HEK293 (cell line): ENCODE measurements around the gene PRKCA.

ENCODE experiments used
- CTCF ChIA-PET: fragments of 350-600 bp; formaldehyde crosslinking; extraction: SDS; loops from one replicate; lab custom pipeline; 2021; ENCODE audit warnings: antibody characterized with exemption; lab: Yijun Ruan, JAX
- POLR2A ChIA-PET: fragments of 300-600 bp; formaldehyde crosslinking; extraction: SDS; loops from one replicate; lab custom pipeline; 2020; ENCODE audit warnings: antibody characterized with exemption, inconsistent platforms; lab: Yijun Ruan, JAX
- H3K27ac ChIP-seq: fragments of 200-500 bp; sonication (Bioruptor generic); 2 replicates; pipeline ENCODE4 v1.5.1; 2014; ENCODE audit warnings: low read depth, low read length, control low read depth, inconsistent platforms; ENCODE audit errors: extremely low read depth
- H3K36me3 ChIP-seq, 2 experiments: fragments of 200-500 bp in 1 of 2; sonication (Bioruptor generic) in 1 of 2; 1 replicate in 1 of 2; 2 replicates in 1 of 2; pipeline ENCODE4 v1.5.1; 2014 to 2017; ENCODE audit warnings: inconsistent platforms in 2 of 2, low read length in 2 of 2; ENCODE audit not compliant: control insufficient read depth in 2 of 2, insufficient read depth in 1 of 2
- H3K4me1 ChIP-seq: fragments of 200-500 bp; sonication (Bioruptor generic); 2 replicates; pipeline ENCODE4 v1.5.1; 2014; ENCODE audit warnings: mild to moderate bottlenecking, low read length, inconsistent platforms; ENCODE audit not compliant: control insufficient read depth, insufficient read depth
- H3K4me3 ChIP-seq: 2 replicates; pipeline ENCODE4 v1.5.1; 2011; ENCODE audit warnings: low read depth, mild to moderate bottlenecking, control low read depth, low read length, moderate library complexity
- H3K9me3 ChIP-seq: fragments of 200-500 bp; sonication (Bioruptor generic); 2 replicates; pipeline ENCODE4 v1.5.1; 2014; ENCODE audit warnings: low read depth, low read length, inconsistent platforms; ENCODE audit not compliant: control insufficient read depth, insufficient read depth
- PRDM1 ChIP-seq: fragments of 450-650 bp; formaldehyde crosslinking; IDR thresholded peaks from 2 replicates; pipeline ENCODE4; 2016; ENCODE audit warnings: missing biosample characterization, missing genetic modification characterization
- SCRT2 ChIP-seq: fragments of 450-650 bp; formaldehyde crosslinking; IDR thresholded peaks from 2 replicates; pipeline ENCODE4 v1.5.1; 2016; ENCODE audit warnings: missing biosample characterization, missing genetic modification characterization
- TRIM28 ChIP-seq: IDR thresholded peaks from 2 replicates; pipeline ENCODE4 v1.6.1; 2011; ENCODE audit warnings: low read length, control low read depth, borderline replicate concordance
- ZBTB21 ChIP-seq: fragments of 450-650 bp; formaldehyde crosslinking; IDR thresholded peaks from 2 replicates; pipeline ENCODE4 v1.5.1; 2017; ENCODE audit warnings: missing biosample characterization, missing genetic modification characterization
- ZBTB44 ChIP-seq: fragments of 450-650 bp; IDR thresholded peaks from 2 replicates; pipeline ENCODE4 v1.5.1; 2018; ENCODE audit warnings: missing biosample characterization, mild to moderate bottlenecking, missing genetic modification characterization
- ZIC2 ChIP-seq: fragments of 450-650 bp; formaldehyde crosslinking; IDR thresholded peaks from 2 replicates; pipeline ENCODE4 v1.5.1; 2016; ENCODE audit warnings: missing biosample characterization, missing genetic modification characterization
- ZNF138 ChIP-seq: fragments of 450-650 bp; formaldehyde crosslinking; IDR thresholded peaks from 2 replicates; pipeline ENCODE4 v1.5.1; 2016; ENCODE audit warnings: missing biosample characterization, missing genetic modification characterization, borderline replicate concordance
- ZNF16 ChIP-seq: fragments of 450-650 bp; formaldehyde crosslinking; IDR thresholded peaks from 2 replicates; pipeline ENCODE4 v1.5.1; 2016; ENCODE audit warnings: low read depth, missing biosample characterization, missing genetic modification characterization
- ZNF214 ChIP-seq: fragments of 450-650 bp; formaldehyde crosslinking; IDR thresholded peaks from 2 replicates; pipeline ENCODE4 v1.5.1; 2017; ENCODE audit warnings: missing biosample characterization, mild to moderate bottlenecking, missing genetic modification characterization, borderline replicate concordance
- ZNF341 ChIP-seq: fragments of 450-650 bp; formaldehyde crosslinking; IDR thresholded peaks from 2 replicates; pipeline ENCODE4; 2016; ENCODE audit warnings: low read depth, missing biosample characterization, missing genetic modification characterization
- ZNF404 ChIP-seq: fragments of 450-650 bp; formaldehyde crosslinking; IDR thresholded peaks from 2 replicates; pipeline ENCODE4 v1.5.1; 2017; ENCODE audit warnings: missing biosample characterization, missing genetic modification characterization
- ZNF48 ChIP-seq: fragments of 450-650 bp; formaldehyde crosslinking; IDR thresholded peaks from 2 replicates; pipeline ENCODE4 v1.5.1; 2016; ENCODE audit warnings: missing biosample characterization, missing genetic modification characterization
- ZNF518A ChIP-seq: fragments of 450-650 bp; formaldehyde crosslinking; conservative IDR thresholded peaks from 2 replicates; pipeline ENCODE4 v1.5.1; 2016; ENCODE audit warnings: low read depth, missing biosample characterization, missing genetic modification characterization
- ZNF654 ChIP-seq: fragments of 450-650 bp; formaldehyde crosslinking; IDR thresholded peaks from 2 replicates; pipeline ENCODE4 v1.5.1; 2016; ENCODE audit warnings: low read depth, missing biosample characterization, missing genetic modification characterization
- ZNF664 ChIP-seq: fragments of 450-650 bp; formaldehyde crosslinking; IDR thresholded peaks from 2 replicates; pipeline ENCODE4 v1.5.1; 2016; ENCODE audit warnings: missing biosample characterization, missing genetic modification characterization
- ZNF785 ChIP-seq: fragments of 450-650 bp; formaldehyde crosslinking; IDR thresholded peaks from 2 replicates; pipeline ENCODE4 v1.5.1; 2016; ENCODE audit warnings: missing biosample characterization, missing genetic modification characterization
- ZNF830 ChIP-seq: fragments of 450-650 bp; IDR thresholded peaks from 2 replicates; pipeline ENCODE4 v1.5.0; 2018; ENCODE audit warnings: missing biosample characterization, missing genetic modification characterization, low read depth, mild to moderate bottlenecking, moderate library complexity
- ZSCAN18 ChIP-seq: fragments of 450-650 bp; formaldehyde crosslinking; IDR thresholded peaks from 2 replicates; pipeline ENCODE4 v1.5.1; 2016; ENCODE audit warnings: missing biosample characterization, missing genetic modification characterization
- TF ChIP-seq, protein P1 (sequence below): fragments of 450-650 bp; formaldehyde crosslinking; IDR thresholded peaks from 2 replicates; pipeline ENCODE4 v1.5.1; 2016; ENCODE audit warnings: missing biosample characterization, missing genetic modification characterization

PRKCA gene

DNA sequence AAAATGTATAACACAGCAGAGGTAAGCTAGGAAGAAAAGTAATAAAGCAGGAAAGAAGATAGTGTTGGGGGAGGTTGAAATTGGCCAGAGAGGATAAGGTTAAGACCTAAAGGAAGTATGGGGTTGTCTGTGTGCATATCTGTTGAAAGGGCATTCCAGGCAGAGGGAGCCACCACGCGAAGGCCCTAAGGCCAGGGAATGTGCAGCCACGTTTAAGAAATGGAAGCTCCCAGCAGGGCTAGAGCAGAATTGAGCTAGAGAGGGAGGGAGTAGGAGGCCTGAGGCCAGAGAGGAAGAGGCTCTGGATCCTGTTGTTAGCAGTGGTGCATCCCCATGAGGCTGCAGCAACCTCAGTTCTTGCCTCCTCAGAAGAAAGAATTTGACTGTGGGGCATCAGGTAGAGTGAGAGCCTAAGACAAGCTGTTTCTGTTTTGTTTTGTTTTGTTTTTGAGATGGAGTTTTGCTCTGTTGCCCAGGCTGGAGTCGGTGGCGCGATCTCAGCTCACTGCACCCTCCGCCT is 473.5 kb downstream of the PRKCA start:
- peaks cover 0 to 4% of the 10 kb centered on the region in 2 experiments; a peak in 2 of 3 replicates for H3K36me3 ChIP-seq
- H3K4me3 ChIP-seq, result no peak overlapping the region
- POLR2A ChIA-PET, result no interaction called here
- peaks cover 6% of the 10 kb centered on the region; the same call in 1 of the 2 replicates for H3K4me1 ChIP-seq
- H3K27ac ChIP-seq, result no peak overlapping the region
- no peaks in the 10 kb centered on the region for H3K9me3 ChIP-seq
- TF ChIP-seq ZNF341 (tag by site-specific recombination) (no peak), TRIM28 (no peak), ZNF664 (tag by site-specific recombination) (no peak), ZSCAN18 (tag by site-specific recombination) (no peak), ZNF830 (tag by site-specific recombination) (no peak), ZNF138 (no peak), ZNF654 (tag by site-specific recombination) (no peak), PRDM1 (tag by site-specific recombination) (no peak), ZNF214 (tag by site-specific recombination) (no peak), ZBTB44 (no peak), ZIC2 (tag by site-specific recombination) (no peak), ZBTB21 (tag by site-specific recombination) (no peak), ZNF16 (tag by site-specific recombination) (no peak), ZNF48 (tag by site-specific recombination) (no peak), ZNF518A (no peak), ZNF785 (tag by site-specific recombination) (no peak)
- CTCF ChIA-PET, result no interaction called here

DNA sequence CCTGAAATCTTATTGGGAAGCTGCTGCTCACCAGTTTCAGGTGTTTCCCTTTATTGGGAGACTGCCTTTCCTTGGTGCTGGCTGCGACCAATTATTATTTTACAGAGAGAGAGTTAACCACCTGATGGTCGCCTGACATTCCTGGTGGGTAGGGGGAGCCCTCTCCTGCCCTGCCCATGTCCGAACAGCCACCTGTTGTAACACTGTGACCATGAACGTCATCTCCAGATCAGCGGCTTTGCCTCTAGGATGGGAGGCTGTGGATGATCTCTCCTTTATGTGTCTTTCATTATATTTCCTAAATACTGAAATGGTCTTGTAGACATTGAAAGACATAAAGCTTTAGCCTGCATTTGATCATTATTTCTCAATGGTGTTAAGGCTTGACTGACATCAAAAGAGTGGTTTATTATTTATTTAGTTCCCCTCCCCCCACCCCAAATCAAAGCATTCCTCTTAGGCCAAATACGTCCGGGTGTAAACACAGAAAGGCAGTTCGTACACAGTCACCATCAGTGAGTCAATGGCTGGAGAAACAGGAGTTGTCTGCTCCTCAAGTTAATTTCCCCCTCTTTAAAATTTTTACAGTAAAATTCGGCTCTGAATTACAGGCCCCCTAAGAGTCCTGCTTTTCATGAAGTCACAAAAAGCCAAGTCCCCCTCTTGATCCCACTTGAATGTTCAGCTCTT is 474.7 kb downstream of the PRKCA start:
- H3K27ac ChIP-seq, result no peak overlapping the region
- TF ChIP-seq, protein P1, sequence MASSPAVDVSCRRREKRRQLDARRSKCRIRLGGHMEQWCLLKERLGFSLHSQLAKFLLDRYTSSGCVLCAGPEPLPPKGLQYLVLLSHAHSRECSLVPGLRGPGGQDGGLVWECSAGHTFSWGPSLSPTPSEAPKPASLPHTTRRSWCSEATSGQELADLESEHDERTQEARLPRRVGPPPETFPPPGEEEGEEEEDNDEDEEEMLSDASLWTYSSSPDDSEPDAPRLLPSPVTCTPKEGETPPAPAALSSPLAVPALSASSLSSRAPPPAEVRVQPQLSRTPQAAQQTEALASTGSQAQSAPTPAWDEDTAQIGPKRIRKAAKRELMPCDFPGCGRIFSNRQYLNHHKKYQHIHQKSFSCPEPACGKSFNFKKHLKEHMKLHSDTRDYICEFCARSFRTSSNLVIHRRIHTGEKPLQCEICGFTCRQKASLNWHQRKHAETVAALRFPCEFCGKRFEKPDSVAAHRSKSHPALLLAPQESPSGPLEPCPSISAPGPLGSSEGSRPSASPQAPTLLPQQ (tag by site-specific recombination), result no peak
- no peak for TF ChIP-seq ZNF404
- TF ChIP-seq SCRT2 (tag by site-specific recombination), result 0 out of 2 replicates have a peak, but pooled peaks have one; percentile 34
- ChIA-PET CTCF (interaction anchor here (1.0 kb wide), 1 partner anchor 123 kb away, joined by 3 read pairs; no protein-coding TSS in a partner anchor), POLR2A (no interaction called here)
- H3K4me3 ChIP-seq, result no peak overlapping the region
- H3K36me3 ChIP-seq, result peaks cover 0 to 4% of the 10 kb centered on the region in 2 experiments; a peak in 1 of 3 replicates
- peaks cover 6% of the 10 kb centered on the region; the same call in 1 of the 2 replicates for H3K4me1 ChIP-seq
- H3K9me3 ChIP-seq, result no peaks in the 10 kb centered on the region
